ENCODE results near the gene PSME3IP1.

PSME3IP1 gene

GRCh38 chr16:57229079-57229478, 43.2 kb upstream of the PSME3IP1 start:
- in situ Hi-C loops (cut with HindIII; ENCODE audit: low sequenced_read_pairs), result no loop called here
- DNase-seq (ENCODE audit: low read depth), result no peak
- no peak overlapping the region for H3K4me3 ChIP-seq (ENCODE audit: low read depth, low read length)
- TF ChIP-seq CTCF (IDR thresholded peaks at IDR 0.05; ENCODE audit: low read depth, low read length, missing control alignments), result no peak

- DNase-seq (ENCODE audit: low read depth), result no peak
- no peak overlapping the region for H3K4me3 ChIP-seq (ENCODE audit: low read depth, low read length)
- in situ Hi-C loops (cut with HindIII; ENCODE audit: low sequenced_read_pairs), result no loop called here
- no peak for TF ChIP-seq CTCF (IDR thresholded peaks at IDR 0.05; ENCODE audit: low read depth, low read length, missing control alignments)
Observed at GRCh38 chr16:57226701-57227621, 41.1 kb upstream of the PSME3IP1 start.

GRCh38 chr16:57225978-57226377, 40.1 kb upstream of the PSME3IP1 start:
- no peak for TF ChIP-seq CTCF (IDR thresholded peaks at IDR 0.05; ENCODE audit: low read depth, low read length, missing control alignments)
- DNase-seq (ENCODE audit: low read depth), result no peak
- in situ Hi-C loops (cut with HindIII; ENCODE audit: low sequenced_read_pairs), result no loop called here
- no peak overlapping the region for H3K4me3 ChIP-seq (ENCODE audit: low read depth, low read length)

- TF ChIP-seq CTCF (IDR thresholded peaks at IDR 0.05; ENCODE audit: low read depth, low read length, missing control alignments), result no peak
- no peak overlapping the region for H3K4me3 ChIP-seq (ENCODE audit: low read depth, low read length)
- no peak for DNase-seq (ENCODE audit: low read depth)
- in situ Hi-C loops (cut with HindIII; ENCODE audit: low sequenced_read_pairs), result no loop called here
Observed at GRCh38 chr16:57224651-57225335, 39.0 kb upstream of the PSME3IP1 start.

- no peak for DNase-seq (ENCODE audit: low read depth)
- no peak overlapping the region for H3K4me3 ChIP-seq (ENCODE audit: low read depth, low read length)
- in situ Hi-C loops (cut with HindIII; ENCODE audit: low sequenced_read_pairs), result no loop called here
- TF ChIP-seq CTCF (IDR thresholded peaks at IDR 0.05; ENCODE audit: low read depth, low read length, missing control alignments), result no peak
Observed at GRCh38 chr16:57223057-57223456, 37.2 kb upstream of the PSME3IP1 start.

- no peak for DNase-seq (ENCODE audit: low read depth)
- in situ Hi-C loops (cut with HindIII; ENCODE audit: low sequenced_read_pairs), result no loop called here
- H3K4me3 ChIP-seq (ENCODE audit: low read depth, low read length), result no peak overlapping the region
- no peak for TF ChIP-seq CTCF (IDR thresholded peaks at IDR 0.05; ENCODE audit: low read depth, low read length, missing control alignments)
Observed at GRCh38 chr16:57216968-57217367, 31.1 kb upstream of the PSME3IP1 start.

Measured in astrocyte of the cerebellum (primary cell).